Inferior parietal cortex (tissue), 1 donor: ENCODE data around the gene GRIK4.
"Not testable (repeated sequence)": the region's sequence is repeated elsewhere in the genome, so short reads cannot be mapped to it uniquely, and the experiment has no call there.

Experiments used
- DNase-seq: peaks from one replicate; pipeline ENCODE4 v3.0.0-alpha.2; 2016; ENCODE audit errors: extremely low spot score

GRIK4 gene

GRCh38 chr11:120740380-120740779, 228.8 kb downstream of the GRIK4 start:
- no peak for DNase-seq

GRCh38 chr11:120744016-120744994, 232.8 kb downstream of the GRIK4 start:
- no peak for DNase-seq

- DNase-seq = no peak
These were observed 234.8 kb downstream of the GRIK4 start for GRCh38 chr11:120746376-120746775.

- DNase-seq = no peak
These were observed 235.5 kb downstream of the GRIK4 start for GRCh38 chr11:120746836-120747609.

- DNase-seq = no peak
These were observed 236.6 kb downstream of the GRIK4 start for GRCh38 chr11:120747850-120748814.

GRCh38 chr11:120749395-120749794, 237.8 kb downstream of the GRIK4 start:
- DNase-seq = no peak

- DNase-seq = peak; percentile 32
These were observed 239.3 kb downstream of the GRIK4 start for GRCh38 chr11:120750647-120751549.

GRCh38 chr11:120751550-120751949, 240.0 kb downstream of the GRIK4 start:
- no peak for DNase-seq

GRCh38 chr11:120752668-120753067, 241.1 kb downstream of the GRIK4 start:
- DNase-seq = no peak

GRCh38 chr11:120756931-120757330, 245.4 kb downstream of the GRIK4 start:
- DNase-seq = no peak

- DNase-seq = no peak
These were observed 247.5 kb downstream of the GRIK4 start for GRCh38 chr11:120759046-120759445.

- DNase-seq = not testable (repeated sequence)
These were observed 254.2 kb downstream of the GRIK4 start for GRCh38 chr11:120765710-120766109.

- no peak for DNase-seq
These were observed 254.8 kb downstream of the GRIK4 start for GRCh38 chr11:120766318-120766717.

GRCh38 chr11:120768949-120769348, 257.4 kb downstream of the GRIK4 start:
- no peak for DNase-seq

GRCh38 chr11:120769906-120770305, 258.4 kb downstream of the GRIK4 start:
- no peak for DNase-seq

- no peak for DNase-seq
These were observed 260.1 kb downstream of the GRIK4 start for GRCh38 chr11:120771551-120772060.

- DNase-seq = no peak
These were observed 262.0 kb downstream of the GRIK4 start for GRCh38 chr11:120773501-120774031.

GRCh38 chr11:120774591-120775386, 263.2 kb downstream of the GRIK4 start:
- no peak for DNase-seq
